ELF-1 (cell line): ENCODE measurements around the gene RBKS.

Experiments
- DNase-seq: peaks from one replicate; pipeline ENCODE4 v3.0.0-alpha.2; 2016; ENCODE audit warnings: low read depth, low spot score

Gene RBKS

DNA sequence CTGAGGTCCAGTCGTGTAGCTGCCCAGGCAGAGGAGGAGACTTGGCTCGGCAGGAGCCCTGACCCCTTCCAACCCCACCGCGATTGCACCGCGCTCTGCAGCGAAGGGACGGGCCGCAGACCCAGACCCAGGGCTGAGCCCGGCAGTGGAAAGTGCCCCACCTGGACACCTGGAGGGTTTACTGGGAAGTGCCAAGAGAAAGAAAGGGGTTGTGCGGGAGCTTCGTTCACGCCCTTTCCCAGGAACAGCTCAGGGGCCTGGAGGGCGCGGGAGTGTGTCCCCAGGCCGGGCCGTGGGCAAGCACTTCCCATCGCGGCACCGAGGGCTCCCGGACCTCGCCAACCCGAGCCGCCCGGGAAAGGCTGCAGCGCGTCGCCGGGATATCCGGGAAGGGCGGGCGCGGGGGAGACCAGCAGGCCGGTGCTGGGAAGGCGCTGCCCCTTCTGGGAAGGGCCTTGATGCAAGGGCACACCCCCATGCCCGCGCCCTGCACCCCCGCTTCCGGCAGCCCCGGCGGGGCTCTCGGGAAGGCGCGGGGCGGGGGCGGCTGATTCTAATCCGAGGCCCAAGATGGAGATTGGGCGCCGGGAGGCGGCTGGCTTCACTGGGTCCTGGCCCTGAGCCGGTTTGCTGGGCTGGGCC lies 154.8 kb downstream of the RBKS start:
- DNase-seq, result peak; percentile 63

DNA sequence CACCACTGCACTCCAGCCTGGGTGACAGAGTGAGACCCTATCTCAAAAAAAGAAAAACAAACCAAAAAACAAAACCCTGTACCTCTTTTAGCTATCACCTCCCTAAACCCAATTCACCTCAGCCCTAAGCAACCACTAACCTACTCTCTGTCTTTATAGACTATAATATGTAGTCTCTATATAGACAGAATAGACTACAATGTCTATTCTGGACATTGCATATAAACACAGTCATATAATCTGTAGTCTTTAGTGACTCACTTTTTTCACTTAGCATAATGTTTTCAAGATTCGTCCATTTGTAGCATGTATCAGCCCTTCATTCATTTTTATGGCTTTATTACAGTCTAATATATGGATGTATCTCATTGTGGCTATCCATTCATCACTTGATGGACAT lies 155.9 kb downstream of the RBKS start:
- no peak for DNase-seq
